Pulmonary artery endothelial cell (primary cell): ENCODE data around the gene ZFAND4. TPM values are rescaled to one million over a fixed set of nuclear protein-coding genes. Genes with fewer than 3 reads are reported as not detected.
A peak's percentile ranks its signal among the peaks of the same experiment; 100 is the strongest.
"Not testable (repeated sequence)": the region's sequence is repeated elsewhere in the genome, so short reads cannot be mapped to it uniquely, and the experiment has no call there.

Source experiments
- DNase-seq: peaks from one replicate; pipeline ENCODE4 v3.0.0-alpha.2; 2011; ENCODE audit warnings: low read depth, low spot score
- total RNA-seq: library from RNA; depleted of rRNA; stranded (reverse); fragments of >200 nt; gene quantifications from 2 replicates; pipeline ENCODE4 v1.2.3, GENCODE V29; 2014

Gene ZFAND4
- total RNA-seq, 1 donor from 2014 or later, result 5.0 TPM

GRCh38 chr10:45640941-45641340, 31.6 kb downstream of the ZFAND4 start:
- no peak for DNase-seq

GRCh38 chr10:45640049-45640448, 32.5 kb downstream of the ZFAND4 start:
- DNase-seq, result no peak

GRCh38 chr10:45627412-45628048, 45.0 kb downstream of the ZFAND4 start:
- DNase-seq, result no peak

DNA sequence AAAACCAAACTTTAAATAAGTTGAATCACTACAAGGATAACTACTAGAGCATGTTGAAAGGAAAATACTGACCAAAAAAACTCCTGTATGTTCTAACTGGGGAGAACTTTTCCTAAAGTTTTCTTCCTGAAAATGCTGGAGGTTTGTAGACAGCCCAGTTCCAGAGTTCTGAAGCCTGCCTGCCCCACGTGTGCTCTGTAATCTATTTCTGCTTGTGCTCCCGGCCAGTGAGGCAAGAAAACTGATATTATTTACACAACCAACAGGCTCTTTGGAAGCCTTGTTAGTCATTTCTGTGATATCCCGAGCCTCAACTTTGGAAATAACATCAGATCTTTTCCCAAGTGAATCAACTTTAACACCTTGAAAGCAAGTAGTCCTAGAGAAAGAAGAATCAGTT, 46.7 kb downstream of the ZFAND4 start:
- DNase-seq, result no peak

- DNase-seq, result no peak
Measured at GRCh38 chr10:45624724-45625123, 47.8 kb downstream of the ZFAND4 start.

DNA sequence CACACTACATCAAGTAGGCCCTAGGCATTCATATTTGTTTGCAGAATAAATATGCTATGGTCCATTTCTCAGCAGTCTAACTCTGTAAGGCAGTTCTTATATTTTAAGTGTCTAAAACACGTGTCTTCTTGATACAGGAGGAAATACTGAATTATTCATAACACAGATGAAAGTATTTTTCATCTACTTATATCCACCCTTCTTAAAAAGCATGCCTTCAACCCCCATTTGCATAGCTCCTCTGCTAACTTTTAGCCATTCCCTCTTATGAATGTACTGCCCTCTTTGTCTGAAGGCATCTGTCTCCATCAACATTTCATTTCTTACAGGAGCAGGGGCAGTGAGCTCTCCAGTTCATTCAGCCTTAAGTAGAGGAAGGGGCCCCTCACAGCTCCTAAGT, 57.7 kb downstream of the ZFAND4 start:
- no peak for DNase-seq

- DNase-seq, result no peak
Measured at GRCh38 chr10:45612741-45613140, 59.8 kb downstream of the ZFAND4 start.

DNA sequence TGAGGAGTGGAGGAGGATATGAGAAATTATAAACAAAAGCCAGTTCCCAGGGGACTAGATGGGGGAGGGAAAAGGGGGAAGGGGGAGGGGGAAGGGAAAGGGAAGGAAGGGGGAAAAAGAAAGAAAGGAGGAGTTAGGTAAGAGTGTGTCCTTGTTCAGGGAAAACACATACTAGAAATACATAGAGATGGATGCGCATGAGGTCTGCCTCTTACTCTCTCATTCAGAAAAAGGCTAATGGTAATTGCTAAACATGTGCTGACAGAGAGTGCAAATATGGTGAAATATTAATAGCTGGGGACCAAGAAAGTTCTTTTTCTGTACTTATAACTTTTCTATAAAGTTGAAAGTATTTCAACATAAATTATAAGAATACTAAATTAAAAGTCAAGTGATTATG, 64.5 kb downstream of the ZFAND4 start:
- DNase-seq, result no peak

- DNase-seq, result no peak
Measured at GRCh38 chr10:45607276-45607675, 65.3 kb downstream of the ZFAND4 start.

- no peak for DNase-seq
Measured at GRCh38 chr10:45602836-45603235, 69.7 kb downstream of the ZFAND4 start.

- no peak for DNase-seq
Measured at GRCh38 chr10:45602082-45602730, 70.4 kb downstream of the ZFAND4 start.

- not testable (repeated sequence) for DNase-seq
Measured at GRCh38 chr10:45601254-45601930, 71.2 kb downstream of the ZFAND4 start.

DNA sequence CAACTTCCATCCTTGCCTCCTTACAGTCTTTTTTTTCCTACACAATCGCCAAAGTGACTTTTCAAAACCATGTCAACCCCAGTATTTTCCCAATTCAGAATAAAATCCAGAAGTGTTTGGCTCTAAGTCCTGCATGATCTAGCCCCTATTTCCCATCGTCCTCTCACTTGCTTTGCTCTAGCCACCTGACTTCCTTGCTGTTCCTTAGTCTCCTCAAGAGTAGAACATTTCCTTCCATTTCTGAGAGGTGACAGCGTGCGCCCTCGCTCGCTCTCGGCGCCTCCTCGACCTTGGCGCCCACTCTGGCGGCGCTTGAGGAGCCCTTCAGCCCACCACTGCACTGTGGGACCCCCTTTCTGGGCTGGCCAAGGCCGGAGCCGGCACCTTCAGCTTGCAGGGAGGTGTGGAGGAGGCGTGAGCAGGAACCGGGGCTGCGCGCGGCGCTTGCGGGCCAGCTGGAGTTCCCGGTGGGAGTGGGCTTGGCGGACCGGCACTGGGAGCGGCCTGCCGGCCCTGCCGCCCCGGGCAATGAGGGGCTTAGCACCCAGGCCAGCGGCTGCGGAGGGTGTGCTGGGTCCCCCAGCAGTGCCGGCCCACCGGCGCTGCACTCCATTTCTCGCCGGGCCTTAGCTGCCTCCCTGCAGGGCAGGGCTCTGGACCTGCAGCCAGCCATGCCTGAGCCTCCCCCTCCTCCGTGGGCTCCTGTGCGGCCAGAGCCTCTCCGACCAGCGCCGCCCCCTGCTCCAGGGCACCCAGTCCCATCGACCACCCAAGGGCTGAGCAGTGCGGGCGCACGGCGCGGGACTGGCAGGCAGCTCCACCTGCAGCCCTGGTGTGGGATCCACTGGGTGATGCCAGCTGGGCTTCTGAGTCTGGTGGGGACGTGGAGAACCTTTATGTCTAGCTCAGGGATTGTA, 72.0 kb downstream of the ZFAND4 start:
- not testable (repeated sequence) for DNase-seq

GRCh38 chr10:45599646-45600045, 72.9 kb downstream of the ZFAND4 start:
- no peak for DNase-seq

DNA sequence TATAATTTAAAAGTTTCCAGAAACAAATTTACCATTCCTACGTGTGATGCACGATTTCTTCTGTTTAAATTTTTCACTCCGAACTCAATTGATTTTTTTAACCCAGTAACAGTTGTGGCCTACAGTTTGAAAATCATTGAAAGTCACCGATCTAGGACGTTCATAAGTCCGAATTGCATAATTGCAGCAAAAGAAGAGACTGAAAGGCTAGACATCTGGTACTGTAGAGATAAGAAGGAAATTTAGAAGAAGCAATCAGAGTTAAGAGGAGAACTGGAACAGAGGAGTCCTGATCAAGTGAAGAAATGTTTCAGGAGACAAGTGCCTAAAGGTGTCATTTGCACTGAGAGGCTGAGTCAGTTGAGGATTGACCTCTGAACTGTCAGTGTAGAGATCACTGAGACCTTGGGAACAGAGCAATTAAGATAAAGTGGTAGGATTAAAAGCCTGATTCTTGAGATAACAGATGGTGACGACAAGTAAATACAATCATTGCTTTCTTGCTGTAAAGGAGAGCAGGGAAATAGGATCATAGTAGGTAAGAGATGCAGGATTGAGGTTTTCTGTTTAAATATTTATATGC, 73.5 kb downstream of the ZFAND4 start:
- DNase-seq, result no peak

DNA sequence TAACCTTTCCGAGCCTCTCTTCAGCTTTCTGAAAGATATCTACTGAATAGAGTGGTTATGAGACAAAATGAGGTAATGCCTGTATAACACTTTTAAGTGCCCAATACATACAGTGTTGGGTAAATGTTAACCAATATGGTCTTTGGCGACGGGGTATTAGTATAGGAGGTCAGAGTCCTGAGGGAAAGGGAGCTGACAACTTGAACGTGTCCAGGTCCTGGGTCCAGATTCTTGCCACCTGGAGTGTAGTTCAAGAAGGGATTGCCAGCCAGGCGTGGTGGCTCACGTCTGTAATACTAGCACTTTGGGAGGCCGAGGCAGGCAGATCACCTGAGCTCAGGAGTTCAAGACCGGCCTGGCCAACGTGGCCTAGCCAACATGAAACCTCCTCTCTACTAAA, 76.0 kb downstream of the ZFAND4 start:
- DNase-seq, result no peak

- DNase-seq, result peak; percentile 69
Measured at GRCh38 chr10:45594276-45595157, 78.1 kb downstream of the ZFAND4 start.

DNA sequence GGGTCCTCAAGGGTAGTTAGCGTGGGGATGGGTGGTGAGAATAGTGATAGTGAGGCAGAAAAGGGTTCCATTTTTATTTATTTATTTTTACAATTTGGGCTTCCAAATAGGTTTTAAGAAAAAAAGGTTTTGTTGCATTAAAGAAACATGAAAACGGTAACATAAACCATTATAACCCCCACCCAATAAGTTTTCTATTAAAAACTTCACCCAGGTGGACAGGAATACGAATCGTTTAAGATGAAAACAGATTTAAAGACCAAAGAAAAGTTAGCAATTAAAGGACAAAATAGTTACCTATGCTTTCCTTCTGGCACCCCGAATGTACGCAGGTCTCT, 78.7 kb downstream of the ZFAND4 start:
- DNase-seq, result no peak

DNA sequence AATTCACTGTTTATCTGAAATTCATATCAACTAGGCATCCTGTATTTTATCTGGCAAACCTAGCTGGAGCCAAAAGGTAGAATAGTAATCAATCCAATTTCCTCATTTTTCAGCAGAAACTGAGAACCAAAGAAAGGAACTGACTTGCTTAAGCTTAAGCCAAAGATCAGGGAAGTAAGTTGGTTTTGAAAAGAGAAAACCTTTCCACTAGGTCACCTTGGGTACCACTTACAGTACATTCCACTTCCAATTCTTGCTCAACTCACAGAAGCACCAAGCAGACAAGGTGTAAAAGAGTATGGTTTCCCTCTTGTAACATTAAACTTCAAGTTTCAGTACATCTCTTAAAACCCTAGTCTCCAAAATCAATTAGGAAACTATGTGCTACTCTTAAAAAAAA, 79.6 kb downstream of the ZFAND4 start:
- DNase-seq, result no peak

DNA sequence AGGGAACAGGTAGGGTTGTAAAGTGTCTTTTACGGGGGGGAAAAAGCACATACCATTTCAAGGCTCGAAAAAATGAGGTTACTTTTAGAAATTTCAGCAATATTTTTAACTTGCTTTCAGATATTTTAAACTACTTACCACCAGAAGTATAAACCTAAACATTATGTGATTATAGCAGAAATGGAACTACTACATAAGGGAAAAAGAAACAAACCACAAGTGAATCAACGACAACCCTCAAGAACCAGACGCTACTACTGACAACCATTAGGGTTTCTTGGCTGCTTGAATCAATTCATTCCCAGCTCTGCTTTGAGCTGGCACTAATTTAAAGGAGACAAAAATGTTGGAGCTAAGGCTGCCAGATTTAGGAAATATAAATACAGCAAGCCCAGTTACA, 80.1 kb downstream of the ZFAND4 start:
- DNase-seq, result no peak

GRCh38 chr10:45591280-45591679, 81.3 kb downstream of the ZFAND4 start:
- DNase-seq, result no peak
